ENCODE measurements around the gene VWDE.
"Not testable (repeated sequence)": the region's sequence is repeated elsewhere in the genome, so short reads cannot be mapped to it uniquely, and the experiment has no call there.

The VWDE gene

GRCh38 chr7:12410523-12410922 is 6.9 kb upstream of the VWDE start:
- no peak overlapping the region for H3K4me3 ChIP-seq (ENCODE audit: low read depth, low read length)
- DNase-seq (ENCODE audit: low read depth): no peak
- TF ChIP-seq POLR2A (IDR thresholded peaks at IDR 0.05; ENCODE audit: extremely low read depth, insufficient read length) (no peak), CTCF (IDR thresholded peaks at IDR 0.05; ENCODE audit: low read depth, low read length) (no peak), MYC (IDR thresholded peaks at IDR 0.05; ENCODE audit: low read depth, low read length) (no peak), MAX (IDR thresholded peaks at IDR 0.05; ENCODE audit: low read depth, low read length) (no peak)

- no peak overlapping the region for H3K4me3 ChIP-seq (ENCODE audit: low read depth, low read length)
- TF ChIP-seq MAX (IDR thresholded peaks at IDR 0.05; ENCODE audit: low read depth, low read length) (no peak), MYC (IDR thresholded peaks at IDR 0.05; ENCODE audit: low read depth, low read length) (no peak), POLR2A (IDR thresholded peaks at IDR 0.05; ENCODE audit: extremely low read depth, insufficient read length) (no peak), CTCF (IDR thresholded peaks at IDR 0.05; ENCODE audit: low read depth, low read length) (no peak)
- DNase-seq (ENCODE audit: low read depth): no peak
These were observed 5.5 kb upstream of the VWDE start for GRCh38 chr7:12409097-12409711.

- DNase-seq (ENCODE audit: low read depth); H3K4me3 ChIP-seq (ENCODE audit: low read depth, low read length): not testable (repeated sequence)
These were observed 4.0 kb upstream of the VWDE start for GRCh38 chr7:12407652-12408051.

GRCh38 chr7:12402365-12402725 is 1.3 kb downstream of the VWDE start:
- TF ChIP-seq CTCF (IDR thresholded peaks at IDR 0.05; ENCODE audit: low read depth, low read length): no peak
- TF ChIP-seq POLR2A (IDR thresholded peaks at IDR 0.05; ENCODE audit: extremely low read depth, insufficient read length): no peak
- TF ChIP-seq MYC (IDR thresholded peaks at IDR 0.05; ENCODE audit: low read depth, low read length): no peak
- TF ChIP-seq MAX (IDR thresholded peaks at IDR 0.05; ENCODE audit: low read depth, low read length): no peak
- DNase-seq (ENCODE audit: low read depth): no peak
- H3K4me3 ChIP-seq (ENCODE audit: low read depth, low read length): no peak overlapping the region

GRCh38 chr7:12401538-12402364 is 1.9 kb downstream of the VWDE start:
- H3K4me3 ChIP-seq (ENCODE audit: low read depth, low read length): no peak overlapping the region
- TF ChIP-seq POLR2A (IDR thresholded peaks at IDR 0.05; ENCODE audit: extremely low read depth, insufficient read length) (no peak), MYC (IDR thresholded peaks at IDR 0.05; ENCODE audit: low read depth, low read length) (no peak), MAX (IDR thresholded peaks at IDR 0.05; ENCODE audit: low read depth, low read length) (no peak), CTCF (IDR thresholded peaks at IDR 0.05; ENCODE audit: low read depth, low read length) (no peak)
- no peak for DNase-seq (ENCODE audit: low read depth)

- TF ChIP-seq MAX (IDR thresholded peaks at IDR 0.05; ENCODE audit: low read depth, low read length): no peak
- no peak for TF ChIP-seq CTCF (IDR thresholded peaks at IDR 0.05; ENCODE audit: low read depth, low read length)
- TF ChIP-seq POLR2A (IDR thresholded peaks at IDR 0.05; ENCODE audit: extremely low read depth, insufficient read length): no peak
- TF ChIP-seq MYC (IDR thresholded peaks at IDR 0.05; ENCODE audit: low read depth, low read length): no peak
- no peak for DNase-seq (ENCODE audit: low read depth)
- no peak overlapping the region for H3K4me3 ChIP-seq (ENCODE audit: low read depth, low read length)
These were observed 5.5 kb downstream of the VWDE start for GRCh38 chr7:12398186-12398585.

Data from NB4 (cell line).